GM12878 (cell line): Measurements from ENCODE around the gene FARS2. TPM values are rescaled to one million over a fixed set of nuclear protein-coding genes. Genes with fewer than 3 reads are reported as not detected.
A peak's percentile ranks its signal among the peaks of the same experiment; 100 is the strongest.

Experiments used
- ATAC-seq: fragments of 200-7000 bp; cut with Tn5 transposase; 3 replicates; pipeline ENCODE4 v1.9.1; 2020; ENCODE audit warnings: mild to moderate bottlenecking, moderate library complexity
- BruUV-seq: library from RNA; stranded (reverse); fragments of 400-500 nt; replicated peaks from 2 replicates; lab custom pipeline; 2021; lab: Mats Ljungman, UMichigan
- CTCF ChIA-PET: fragments of 300-600 bp; sonication (Branson Sonifier 250); formaldehyde crosslinking; extraction: SDS; loops from one replicate; lab custom pipeline; 2021; ENCODE audit warnings: inconsistent platforms; lab: Yijun Ruan, JAX
- POLR2A ChIA-PET: fragments of 350-600 bp; formaldehyde crosslinking; extraction: SDS; loops from one replicate; lab custom pipeline; 2021; ENCODE audit warnings: inconsistent platforms; lab: Charles Lee
- RAD21 ChIA-PET: fragments of 300-600 bp; sonication (Branson Sonifier 250); formaldehyde crosslinking; loops from one replicate; lab custom pipeline; 2023; ENCODE audit warnings: antibody characterized with exemption; ENCODE audit not compliant: unreplicated experiment; lab: Charles Lee
- SMC1A ChIA-PET: fragments of 300-600 bp; sonication (Branson Sonifier 250); formaldehyde crosslinking; loops from one replicate; lab custom pipeline; 2023; ENCODE audit not compliant: unreplicated experiment, uncharacterized antibody; lab: Charles Lee
- DNase-seq: peaks from one replicate; pipeline ENCODE4 v3.0.0-alpha.2; 2011; ENCODE audit warnings: low read depth, low spot score
- FAIRE-seq: peaks from 3 replicates; lab custom pipeline; 2011; peaks lifted over from hg19 to GRCh38; lab: Jason Lieb, UNC
- H2AFZ ChIP-seq: 2 replicates; pipeline ENCODE4 v1.6.0; 2011; ENCODE audit warnings: low read depth, low read length, control low read depth; ENCODE audit not compliant: control insufficient read depth
- H3K27ac ChIP-seq: 2 replicates; pipeline ENCODE4 v1.5.1; 2011; ENCODE audit warnings: control low read depth; ENCODE audit not compliant: control insufficient read depth, insufficient read depth
- H3K27me3 ChIP-seq, 2 experiments: replicated peaks in 1 of 2; 2 replicates each; pipeline versions ENCODE4 v1.6.0 to v1.6.1; 2011; ENCODE audit warnings: low read length in 1 of 2; ENCODE audit not compliant: control insufficient read depth in 2 of 2, insufficient read depth in 2 of 2
- H3K36me3 ChIP-seq, 2 experiments: 2 replicates each; pipeline ENCODE4 v1.5.1; 2011; ENCODE audit warnings: low read length in 1 of 2; ENCODE audit not compliant: control insufficient read depth in 2 of 2, insufficient read depth in 2 of 2
- H3K4me1 ChIP-seq: 2 replicates; pipeline ENCODE4 v1.6.1; 2011; ENCODE audit warnings: mild to moderate bottlenecking, low read length, moderate library complexity, mixed read lengths; ENCODE audit not compliant: control insufficient read depth, insufficient read depth
- H3K4me2 ChIP-seq: 2 replicates; pipeline ENCODE4 v1.6.0; 2011; ENCODE audit warnings: control low read depth; ENCODE audit not compliant: control insufficient read depth, insufficient read depth
- H3K4me3 ChIP-seq: fragments of 200-600 bp; sonication (generic); 2 replicates; pipeline ENCODE4 v1.5.1; 2016
- H3K79me2 ChIP-seq: 2 replicates; pipeline ENCODE4 v1.6.0; 2011; ENCODE audit warnings: low read length; ENCODE audit not compliant: control insufficient read depth, insufficient read depth
- H3K9ac ChIP-seq: 2 replicates; pipeline ENCODE4 v1.8.0; 2011; ENCODE audit warnings: low read length, control low read depth, mixed read lengths; ENCODE audit not compliant: control insufficient read depth, insufficient read depth
- H3K9me3 ChIP-seq: replicated peaks from 3 replicates; pipeline ENCODE4 v1.5.1; 2011; ENCODE audit warnings: mild to moderate bottlenecking, low read length; ENCODE audit not compliant: control insufficient read depth, insufficient read depth
- H4K20me1 ChIP-seq: 2 replicates; pipeline ENCODE4 v1.6.0; 2011; ENCODE audit not compliant: control insufficient read depth, insufficient read depth
- CHD4 ChIP-seq: fragments of 200-600 bp; sonication (generic); IDR thresholded peaks from 2 replicates; pipeline ENCODE4 v1.6.1; 2016; ENCODE audit warnings: mild to moderate bottlenecking
- CREB1 ChIP-seq: IDR thresholded peaks from 2 replicates; pipeline ENCODE4 v1.6.1; 2012; ENCODE audit warnings: low read depth, mild to moderate bottlenecking, inconsistent platforms
- ESRRA ChIP-seq: IDR thresholded peaks from 2 replicates; pipeline ENCODE4 v1.6.1; 2012; ENCODE audit warnings: mild to moderate bottlenecking, low read length, improper control_type of control experiment
- GABPA ChIP-seq: IDR thresholded peaks from 2 replicates; pipeline ENCODE4 v1.6.1; 2014; ENCODE audit warnings: antibody characterized with exemption, low read depth, mild to moderate bottlenecking, inconsistent platforms
- HCFC1 ChIP-seq: fragments of 150-350 bp; IDR thresholded peaks from 2 replicates; pipeline ENCODE4 v1.6.1; 2014; ENCODE audit warnings: low read length
- HDAC2 ChIP-seq: fragments of 200-600 bp; sonication (generic); IDR thresholded peaks from 2 replicates; pipeline ENCODE4 v1.6.1; 2017
- NR2F1 ChIP-seq: fragments of 450-650 bp; conservative IDR thresholded peaks from 2 replicates; pipeline ENCODE4 v1.6.1; 2017; ENCODE audit warnings: mild to moderate bottlenecking
- POLR2A ChIP-seq: IDR thresholded peaks from 2 replicates; pipeline ENCODE4 v1.6.1; 2011; ENCODE audit warnings: low read depth, mild to moderate bottlenecking, low read length
- SMAD1 ChIP-seq: fragments of 450-650 bp; IDR thresholded peaks from 2 replicates; pipeline ENCODE4 v1.6.1; 2018; ENCODE audit warnings: mild to moderate bottlenecking, low read depth; ENCODE audit not compliant: partially characterized antibody
- SP1 ChIP-seq: IDR thresholded peaks from one replicate; pipeline ENCODE4 v1.6.1; 2011; ENCODE audit warnings: low read depth, low read length
- WGBS: methylation state at CpG from one replicate; pipeline ENCODE4 v1.1.6; 2016; ENCODE audit warnings: low lambda C conversion rate; ENCODE audit not compliant: insufficient replicate concordance, insufficient coverage; ENCODE audit errors: missing lambda C conversion rate; 5-methylcytosine and 5-hydroxymethylcytosine counted together
- in situ Hi-C: fragments of 300-500 bp; cut with MboI; formaldehyde crosslinking; loops from 9 replicates; pipeline ENCODE4 v1.14.3; 2018; ENCODE audit warnings: mixed read lengths
- intact Hi-C: fragments of 100-400 bp; cut with micrococcal nuclease; formaldehyde crosslinking; loops from one replicate; pipeline ENCODE4 v1.14.2; 2022; ENCODE audit not compliant: unreplicated experiment
- polyA plus RNA-seq, 11 experiments: library from polyadenylated mRNA; depleted of rRNA in 4 of 11; unstranded in 6 of 11; stranded (reverse) in 5 of 11; fragments of >200 nt; fragmentation: Nextera tagmentation in 4 of 11; fragmentation: Illumina TruSeq in 1 of 11; extraction: Ambion mirVana in 4 of 11; extraction: Trizol in 1 of 11; gene quantifications; 1 replicate in 1 of 11; 2 replicates in 10 of 11; pipeline versions ENCODE4 v1.2.1 to v1.2.3, GENCODE V29; 2011 to 2016; ENCODE audit warnings: inconsistent platforms in 2 of 11, missing spikeins in 2 of 11, low read depth in 1 of 11
- total RNA-seq, 4 experiments: library from RNA; depleted of rRNA in 3 of 4; stranded (reverse); fragments of >200 nt in 3 of 4; fragmentation: Illumina TruSeq in 1 of 4; extraction: Trizol in 1 of 4; gene quantifications; 2 replicates each; pipeline versions ENCODE4 v1.2.1 to v1.2.3, GENCODE V29; 2013 to 2021
- TF ChIP-seq, protein P1 (sequence below): IDR thresholded peaks from 2 replicates; pipeline ENCODE4 v1.6.1; 2012; ENCODE audit warnings: mild to moderate bottlenecking, low read depth, low read length
- TF ChIP-seq, protein P2 (sequence below): IDR thresholded peaks from 2 replicates; pipeline ENCODE4 v1.6.1; 2011; ENCODE audit warnings: mild to moderate bottlenecking, low read depth, low read length, moderate library complexity; ENCODE audit not compliant: insufficient replicate concordance

Gene FARS2
- total and polyA plus RNA-seq, 10 of the 15 experiments (the other 5 are each of a cell fraction or from before 2014, with no cell fraction given) = 16.8 to 46.7 (median 25.6) TPM

DNA sequence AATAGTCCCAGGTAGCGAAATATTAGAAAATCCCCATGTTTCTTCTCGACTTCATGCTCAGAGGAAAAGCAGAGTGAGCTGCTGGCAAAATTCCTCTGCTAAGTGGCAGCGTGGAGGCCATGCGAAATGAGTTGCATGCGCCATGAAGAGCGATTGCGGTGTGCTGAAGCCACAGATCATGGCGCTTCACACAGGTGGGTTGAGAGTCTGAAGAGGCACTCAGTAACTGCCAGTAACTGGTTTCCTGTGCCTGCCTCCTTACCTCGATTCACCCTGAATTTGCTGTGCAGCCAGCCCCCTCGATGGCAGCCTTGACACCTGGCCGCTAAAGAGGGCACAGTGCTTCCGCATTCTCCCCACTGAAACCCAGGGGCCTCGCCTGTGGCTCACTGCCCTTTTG is 443.9 kb downstream of the FARS2 start:
- TF ChIP-seq SMAD1 (no peak), POLR2A (peak; percentile 27; the same call in 1 of the 2 replicates), CHD4 (no peak)
- ChIA-PET SMC1A (no interaction called here), RAD21 (no interaction called here), CTCF (no interaction called here), POLR2A (no interaction called here)
- DNase-seq (no peak), ATAC-seq (no peak), FAIRE-seq (no peak)
- H3K9me3 ChIP-seq = no peaks in the 10 kb centered on the region
- no peaks in the 10 kb centered on the region for H3K36me3 ChIP-seq
- H3K4me3 ChIP-seq = no peak overlapping the region
- no peaks in the 10 kb centered on the region for H3K79me2 ChIP-seq
- no peak overlapping the region for H3K4me2 ChIP-seq
- H2AFZ ChIP-seq = no peak overlapping the region
- H4K20me1 ChIP-seq = no peaks in the 10 kb centered on the region
- no peaks in the 10 kb centered on the region for H3K27me3 ChIP-seq
- no peak overlapping the region for H3K27ac ChIP-seq
- 95% methylated on average over 13 of the region's 13 CpGs for WGBS
- in situ Hi-C loops = no loop called here
- no TSS peak for BruUV-seq
- H3K9ac ChIP-seq = no peak overlapping the region
- intact Hi-C loops = no loop called here
- H3K4me1 ChIP-seq = no peaks in the 10 kb centered on the region

DNA sequence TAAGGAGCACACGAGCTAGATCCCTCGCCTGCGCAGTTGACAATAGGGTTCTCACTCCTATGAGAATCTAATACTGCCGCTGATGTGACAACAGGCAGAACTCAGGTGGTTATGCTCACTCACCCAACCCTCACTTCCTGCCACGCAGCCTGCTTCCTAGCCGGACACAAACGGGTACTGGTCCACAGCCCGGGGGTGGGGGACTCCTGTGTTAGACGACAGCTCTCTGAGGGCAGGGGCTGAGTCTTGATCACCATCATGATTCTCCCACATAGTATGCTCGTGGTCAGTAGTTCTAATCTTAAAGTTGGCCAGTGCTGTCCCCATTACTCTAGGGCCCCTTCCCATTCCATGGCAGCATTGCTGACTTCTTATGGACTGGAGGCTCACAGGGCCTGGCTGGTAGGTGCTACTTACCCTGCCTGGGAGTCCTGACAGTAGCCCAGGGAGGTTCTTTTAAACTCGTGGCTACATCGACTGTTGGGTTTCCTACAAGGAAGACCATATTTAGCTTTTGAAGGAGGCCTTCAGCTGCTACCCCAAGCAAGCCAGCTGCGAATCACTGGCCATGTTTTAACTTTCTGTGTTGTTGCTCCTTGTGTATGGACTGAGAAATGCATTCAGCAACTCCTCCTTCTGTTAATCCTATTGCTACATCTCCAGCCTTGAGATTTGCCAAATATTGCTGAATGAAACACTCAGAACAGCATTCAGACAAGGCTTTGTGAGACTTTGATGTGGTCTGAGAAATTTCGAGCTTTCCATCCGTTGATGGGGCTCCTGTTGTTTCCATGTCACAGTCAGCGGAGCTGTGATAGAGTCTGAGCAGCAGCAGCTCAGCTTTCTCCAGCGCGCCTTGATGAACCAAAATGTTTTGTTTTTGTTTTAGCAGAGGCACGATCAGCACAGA is 445.1 kb downstream of the FARS2 start:
- no peak for DNase-seq
- SMC1A ChIA-PET = no interaction called here
- no peak for FAIRE-seq
- TF ChIP-seq, protein P1, sequence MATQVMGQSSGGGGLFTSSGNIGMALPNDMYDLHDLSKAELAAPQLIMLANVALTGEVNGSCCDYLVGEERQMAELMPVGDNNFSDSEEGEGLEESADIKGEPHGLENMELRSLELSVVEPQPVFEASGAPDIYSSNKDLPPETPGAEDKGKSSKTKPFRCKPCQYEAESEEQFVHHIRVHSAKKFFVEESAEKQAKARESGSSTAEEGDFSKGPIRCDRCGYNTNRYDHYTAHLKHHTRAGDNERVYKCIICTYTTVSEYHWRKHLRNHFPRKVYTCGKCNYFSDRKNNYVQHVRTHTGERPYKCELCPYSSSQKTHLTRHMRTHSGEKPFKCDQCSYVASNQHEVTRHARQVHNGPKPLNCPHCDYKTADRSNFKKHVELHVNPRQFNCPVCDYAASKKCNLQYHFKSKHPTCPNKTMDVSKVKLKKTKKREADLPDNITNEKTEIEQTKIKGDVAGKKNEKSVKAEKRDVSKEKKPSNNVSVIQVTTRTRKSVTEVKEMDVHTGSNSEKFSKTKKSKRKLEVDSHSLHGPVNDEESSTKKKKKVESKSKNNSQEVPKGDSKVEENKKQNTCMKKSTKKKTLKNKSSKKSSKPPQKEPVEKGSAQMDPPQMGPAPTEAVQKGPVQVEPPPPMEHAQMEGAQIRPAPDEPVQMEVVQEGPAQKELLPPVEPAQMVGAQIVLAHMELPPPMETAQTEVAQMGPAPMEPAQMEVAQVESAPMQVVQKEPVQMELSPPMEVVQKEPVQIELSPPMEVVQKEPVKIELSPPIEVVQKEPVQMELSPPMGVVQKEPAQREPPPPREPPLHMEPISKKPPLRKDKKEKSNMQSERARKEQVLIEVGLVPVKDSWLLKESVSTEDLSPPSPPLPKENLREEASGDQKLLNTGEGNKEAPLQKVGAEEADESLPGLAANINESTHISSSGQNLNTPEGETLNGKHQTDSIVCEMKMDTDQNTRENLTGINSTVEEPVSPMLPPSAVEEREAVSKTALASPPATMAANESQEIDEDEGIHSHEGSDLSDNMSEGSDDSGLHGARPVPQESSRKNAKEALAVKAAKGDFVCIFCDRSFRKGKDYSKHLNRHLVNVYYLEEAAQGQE = no peak
- no peak for TF ChIP-seq HCFC1
- TF ChIP-seq, protein P2, sequence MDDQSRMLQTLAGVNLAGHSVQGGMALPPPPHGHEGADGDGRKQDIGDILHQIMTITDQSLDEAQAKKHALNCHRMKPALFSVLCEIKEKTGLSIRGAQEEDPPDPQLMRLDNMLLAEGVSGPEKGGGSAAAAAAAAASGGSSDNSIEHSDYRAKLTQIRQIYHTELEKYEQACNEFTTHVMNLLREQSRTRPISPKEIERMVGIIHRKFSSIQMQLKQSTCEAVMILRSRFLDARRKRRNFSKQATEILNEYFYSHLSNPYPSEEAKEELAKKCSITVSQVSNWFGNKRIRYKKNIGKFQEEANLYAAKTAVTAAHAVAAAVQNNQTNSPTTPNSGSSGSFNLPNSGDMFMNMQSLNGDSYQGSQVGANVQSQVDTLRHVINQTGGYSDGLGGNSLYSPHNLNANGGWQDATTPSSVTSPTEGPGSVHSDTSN = no peak
- TF ChIP-seq GABPA = no peak
- TF ChIP-seq HDAC2 = no peak
- TF ChIP-seq ESRRA = no peak
- no peak for TF ChIP-seq CREB1
- TF ChIP-seq NR2F1 = no peak
- TF ChIP-seq SP1 = no peak

More for the DNA sequence above, 445.1 kb downstream of the FARS2 start:
- intact Hi-C loops (no loop called here), in situ Hi-C loops (no loop called here)
- Histone ChIP-seq H3K4me1 (no peaks in the 10 kb centered on the region), H3K27me3 (no peaks in the 10 kb centered on the region), H3K27ac (no peak overlapping the region), H3K36me3 (no peaks in the 10 kb centered on the region), H4K20me1 (no peaks in the 10 kb centered on the region), H3K9me3 (no peaks in the 10 kb centered on the region), H3K9ac (no peak overlapping the region), H3K4me3 (no peak overlapping the region), H3K79me2 (no peaks in the 10 kb centered on the region), H3K4me2 (no peak overlapping the region), H2AFZ (no peak overlapping the region)
- ChIA-PET POLR2A (no interaction called here), RAD21 (no interaction called here), CTCF (no interaction called here)
- no TSS peak for BruUV-seq
- ATAC-seq = no peak
- 77% methylated on average over 19 of the region's 19 CpGs for WGBS
